HepG2 (cell line): ENCODE results near the gene COX7C. TPM values are rescaled to one million over a fixed set of nuclear protein-coding genes. Genes with fewer than 3 reads are reported as not detected.

Experiments
- CREB1 ChIP-seq, 2 experiments: fragments of 450-650 bp in 1 of 2; IDR thresholded peaks; 2 replicates each; pipeline ENCODE4 v1.6.1; 2016 to 2017; ENCODE audit warnings: control low read depth in 1 of 2, mild to moderate bottlenecking in 1 of 2, missing compliant biosample characterization in 1 of 2, missing genetic modification characterization in 1 of 2
- ETV6 ChIP-seq: sonication (generic); formaldehyde crosslinking; conservative IDR thresholded peaks from 2 replicates; pipeline ENCODE4 v1.4.0; 2020; ENCODE audit warnings: missing genetic modification reagents
- FOSL2 ChIP-seq: sonication (generic); formaldehyde crosslinking; IDR thresholded peaks from 2 replicates; pipeline ENCODE4 v1.4.0; 2020; ENCODE audit warnings: missing genetic modification reagents
- GLMP ChIP-seq: sonication (generic); formaldehyde crosslinking; IDR thresholded peaks from 2 replicates; pipeline ENCODE4 v1.9.0; 2021; ENCODE audit warnings: missing genetic modification reagents, mild to moderate bottlenecking, borderline replicate concordance
- IRF2 ChIP-seq: IDR thresholded peaks from 2 replicates; pipeline ENCODE4 v1.6.1; 2018; ENCODE audit warnings: missing genetic modification reagents, missing compliant biosample characterization
- PAX8 ChIP-seq: sonication (generic); formaldehyde crosslinking; IDR thresholded peaks from 2 replicates; pipeline ENCODE4 v1.8.0; 2022; ENCODE audit warnings: mild to moderate bottlenecking, missing genetic modification reagents, borderline replicate concordance
- PHF8 ChIP-seq: sonication (generic); formaldehyde crosslinking; IDR thresholded peaks from 2 replicates; pipeline ENCODE4 v1.5.0; 2020; ENCODE audit warnings: missing genetic modification reagents
- REL ChIP-seq: sonication (generic); formaldehyde crosslinking; conservative IDR thresholded peaks from 2 replicates; pipeline ENCODE4 v1.8.0; 2022; ENCODE audit warnings: mild to moderate bottlenecking, missing genetic modification reagents, moderate library complexity
- SNAPC4 ChIP-seq: sonication (generic); formaldehyde crosslinking; IDR thresholded peaks from 2 replicates; pipeline ENCODE4 v1.4.0; 2020; ENCODE audit warnings: mild to moderate bottlenecking, missing genetic modification reagents
- SP4 ChIP-seq: sonication (generic); formaldehyde crosslinking; IDR thresholded peaks from 2 replicates; pipeline ENCODE4 v1.8.1; 2023; ENCODE audit warnings: mild to moderate bottlenecking, missing genetic modification reagents
- SUZ12 ChIP-seq: fragments of 150-350 bp; IDR thresholded peaks from 2 replicates; pipeline ENCODE4 v1.6.1; 2014; ENCODE audit warnings: low read depth, low read length
- SYNCRIP ChIP-seq: fragments of 200-400 bp; formaldehyde crosslinking; IDR thresholded peaks from 2 replicates; pipeline ENCODE4 v1.6.1; 2018; ENCODE audit warnings: mild to moderate bottlenecking, low read depth, low read length; ENCODE audit not compliant: insufficient read depth
- TBX2 ChIP-seq: sonication (generic); formaldehyde crosslinking; IDR thresholded peaks from 2 replicates; pipeline ENCODE4 v1.5.0; 2020; ENCODE audit warnings: missing genetic modification reagents, mild to moderate bottlenecking, borderline replicate concordance
- ZBTB34 ChIP-seq: sonication (generic); formaldehyde crosslinking; IDR thresholded peaks from 2 replicates; pipeline ENCODE4 v1.8.0; 2022; ENCODE audit warnings: mild to moderate bottlenecking, missing genetic modification reagents
- ZBTB7B ChIP-seq: sonication (generic); formaldehyde crosslinking; IDR thresholded peaks from 2 replicates; pipeline ENCODE4 v1.4.0; 2020; ENCODE audit warnings: missing genetic modification reagents
- ZFP37 ChIP-seq: sonication (generic); formaldehyde crosslinking; IDR thresholded peaks from 2 replicates; pipeline ENCODE4 v1.4.0; 2020; ENCODE audit warnings: missing genetic modification reagents, borderline replicate concordance
- ZNF136 ChIP-seq: sonication (generic); formaldehyde crosslinking; IDR thresholded peaks from 2 replicates; pipeline ENCODE4 v1.8.1; 2022; ENCODE audit warnings: low read depth, mild to moderate bottlenecking, moderate library complexity, missing genetic modification reagents
- ZNF180 ChIP-seq: sonication (generic); formaldehyde crosslinking; IDR thresholded peaks from 2 replicates; pipeline ENCODE4 v1.4.0; 2020; ENCODE audit warnings: low read depth, missing genetic modification reagents, borderline replicate concordance
- ZNF230 ChIP-seq: sonication (generic); formaldehyde crosslinking; IDR thresholded peaks from 2 replicates; pipeline ENCODE4 v1.4.0; 2020; ENCODE audit warnings: mild to moderate bottlenecking, missing genetic modification reagents
- ZNF234 ChIP-seq: sonication (generic); formaldehyde crosslinking; conservative IDR thresholded peaks from 2 replicates; pipeline ENCODE4 v1.5.1; 2020; ENCODE audit warnings: mild to moderate bottlenecking, missing genetic modification reagents
- ZNF282 ChIP-seq: fragments of 450-650 bp; IDR thresholded peaks from 2 replicates; pipeline ENCODE4 v1.6.1; 2018; ENCODE audit not compliant: partially characterized antibody
- ZNF3 ChIP-seq: IDR thresholded peaks from 2 replicates; pipeline ENCODE4 v1.7.0; 2017; ENCODE audit warnings: inconsistent platforms
- ZNF562 ChIP-seq: sonication (generic); formaldehyde crosslinking; IDR thresholded peaks from 2 replicates; pipeline ENCODE4 v1.8.0; 2022; ENCODE audit warnings: missing genetic modification reagents, borderline replicate concordance
- ZSCAN9 ChIP-seq: IDR thresholded peaks from 2 replicates; pipeline ENCODE4 v1.6.1; 2016; ENCODE audit warnings: borderline replicate concordance
- polyA plus RNA-seq, 8 experiments: library from polyadenylated mRNA; depleted of rRNA in 3 of 8; stranded (reverse) in 7 of 8; unstranded in 1 of 8; fragments of >200 nt; fragmentation: Illumina TruSeq in 4 of 8; extraction: Trizol in 4 of 8; gene quantifications; 2 replicates each; pipeline versions ENCODE4 v1.2.1 to v1.2.3, GENCODE V29; 2011 to 2016; ENCODE audit warnings: low read depth in 4 of 8, missing spikeins in 1 of 8, mixed read lengths in 1 of 8; ENCODE audit not compliant: insufficient read depth in 1 of 8
- total RNA-seq, 5 experiments: library from RNA; depleted of rRNA; stranded (reverse); fragments of >200 nt; fragmentation: Illumina TruSeq; extraction: Trizol; gene quantifications; 2 replicates each; pipeline ENCODE4 v1.2.3, GENCODE V29; 2016; ENCODE audit warnings: low read depth in 1 of 5

COX7C gene
- total and polyA plus RNA-seq, 2 of the 13 experiments (the other 11 are each of a cell fraction or from before 2014, with no cell fraction given), result 538 to 635 TPM

- TF ChIP-seq ZBTB7B (CRISPR knock-in tag), result 0 out of 2 replicates have a peak, but pooled peaks have one; percentile 19
- no peak for TF ChIP-seq ZNF234 (CRISPR knock-in tag)
- no peak for TF ChIP-seq ZBTB34
- TF ChIP-seq IRF2, result peak; percentile 86
- TF ChIP-seq ZSCAN9 (CRISPR knock-in tag), result peak; percentile 66; the same call in 1 of the 2 replicates
- TF ChIP-seq SP4 (CRISPR knock-in tag), result peak; percentile 71
- TF ChIP-seq TBX2 (CRISPR knock-in tag), result no peak
- peak; percentile 85 for TF ChIP-seq ZNF230
- peak; percentile 91 for TF ChIP-seq SUZ12
- TF ChIP-seq GLMP (CRISPR knock-in tag), result no peak
- peak; percentile 37 for TF ChIP-seq FOSL2 (CRISPR knock-in tag)
- TF ChIP-seq CREB1 (IDR thresholded peaks at IDR 0.05), result peak; percentile 70
- TF ChIP-seq CREB1 (CRISPR knock-in tag; IDR thresholded peaks at IDR 0.05), result peak; percentile 96
- no peak for TF ChIP-seq ZFP37 (CRISPR knock-in tag)
- no peak for TF ChIP-seq PAX8 (CRISPR knock-in tag)
- no peak for TF ChIP-seq ETV6 (CRISPR knock-in tag)
- no peak for TF ChIP-seq ZNF562 (CRISPR knock-in tag)
- TF ChIP-seq ZNF136 (CRISPR knock-in tag), result no peak
- peak; percentile 27; the same call in 1 of the 2 replicates for TF ChIP-seq ZNF3 (CRISPR knock-in tag)
- no peak for TF ChIP-seq SYNCRIP
- peak; percentile 97 for TF ChIP-seq PHF8
- no peak for TF ChIP-seq SNAPC4 (CRISPR knock-in tag)
- TF ChIP-seq ZNF180, result no peak
- TF ChIP-seq REL, result no peak
- TF ChIP-seq ZNF282, result no peak
These were observed at the start of gene COX7C (continued) for GRCh38 chr5:86617756-86618576.
